Keratinocyte (primary cell): ENCODE results near the gene BRINP1. TPM values are rescaled to one million over a fixed set of nuclear protein-coding genes. Genes with fewer than 3 reads are reported as not detected.

Experiments used
- DNase-seq: peaks from one replicate; pipeline ENCODE4 v3.0.0-alpha.2; 2011; ENCODE audit warnings: low read depth, missing footprints, low spot score
- FAIRE-seq: peaks from 2 replicates; lab custom pipeline; 2011; peaks lifted over from hg19 to GRCh38; lab: Jason Lieb, UNC
- H2AFZ ChIP-seq: 2 replicates; pipeline ENCODE4 v1.6.0; 2012; ENCODE audit warnings: low read length, control low read depth, inconsistent platforms; ENCODE audit not compliant: control insufficient read depth
- H3K27ac ChIP-seq: 2 replicates; pipeline ENCODE4 v1.5.1; 2011; ENCODE audit warnings: low read length; ENCODE audit not compliant: control insufficient read depth, insufficient read depth
- H3K27me3 ChIP-seq: 3 replicates; pipeline ENCODE4 v1.6.0; 2011; ENCODE audit warnings: low read length; ENCODE audit not compliant: control insufficient read depth, insufficient read depth; ENCODE audit errors: extremely low read depth
- H3K36me3 ChIP-seq, 2 experiments: 2 replicates in 1 of 2; 3 replicates in 1 of 2; pipeline ENCODE4 v1.5.1; 2011; ENCODE audit warnings: low read length in 2 of 2, mild to moderate bottlenecking in 1 of 2; ENCODE audit not compliant: control insufficient read depth in 2 of 2, insufficient read depth in 2 of 2; ENCODE audit errors: extremely low read depth in 1 of 2
- H3K4me1 ChIP-seq: 3 replicates; pipeline ENCODE4 v1.5.1; 2011; ENCODE audit warnings: low read length; ENCODE audit not compliant: control insufficient read depth, insufficient read depth; ENCODE audit errors: extremely low read depth
- H3K4me2 ChIP-seq: 3 replicates; pipeline ENCODE4 v1.6.0; 2011; ENCODE audit warnings: low read depth, low read length; ENCODE audit not compliant: control insufficient read depth, insufficient read depth; ENCODE audit errors: extremely low read depth
- H3K4me3 ChIP-seq, 3 experiments: fragments of 200-600 bp in 1 of 3; sonication (generic) in 1 of 3; 2 replicates in 2 of 3; 3 replicates in 1 of 3; pipeline ENCODE4 v1.5.1; 2011 to 2016; ENCODE audit warnings: low read length in 3 of 3, mild to moderate bottlenecking in 3 of 3, control low read depth in 2 of 3, inconsistent platforms in 1 of 3, low read depth in 1 of 3, mixed read lengths in 1 of 3, mixed run types in 1 of 3, moderate library complexity in 1 of 3; ENCODE audit not compliant: control insufficient read depth in 2 of 3, insufficient read depth in 2 of 3; ENCODE audit errors: extremely low read depth in 1 of 3
- H3K79me2 ChIP-seq: 2 replicates; pipeline ENCODE4 v1.6.0; 2012; ENCODE audit warnings: low read length; ENCODE audit not compliant: control insufficient read depth, insufficient read depth
- H3K9ac ChIP-seq: 3 replicates; pipeline ENCODE4 v1.6.0; 2011; ENCODE audit warnings: low read length; ENCODE audit not compliant: control insufficient read depth, insufficient read depth; ENCODE audit errors: extremely low read depth
- H3K9me1 ChIP-seq: 3 replicates; pipeline ENCODE4 v1.6.0; 2011; ENCODE audit warnings: low read length; ENCODE audit not compliant: control insufficient read depth, insufficient read depth; ENCODE audit errors: extremely low read depth
- H3K9me3 ChIP-seq: 2 replicates; pipeline ENCODE4 v1.5.1; 2012; ENCODE audit warnings: low read depth, low read length; ENCODE audit not compliant: control insufficient read depth
- H4K20me1 ChIP-seq: 3 replicates; pipeline ENCODE4 v1.6.0; 2011; ENCODE audit warnings: low read length; ENCODE audit not compliant: control insufficient read depth, insufficient read depth; ENCODE audit errors: extremely low read depth
- EZH2 ChIP-seq: IDR thresholded peaks from one replicate; pipeline ENCODE4 v1.6.1; 2012; ENCODE audit warnings: inconsistent platforms, mild to moderate bottlenecking, low read length, moderate library complexity
- dilution Hi-C: fragments of 300-500 bp; cut with MboI; formaldehyde crosslinking; loops from one replicate; pipeline ENCODE4 v1.7.0; 2020; ENCODE audit warnings: low sequenced_read_pairs; ENCODE audit not compliant: extremely low pct_ligation_motif_present
- polyA plus RNA-seq, 5 experiments: library from polyadenylated mRNA; depleted of rRNA in 3 of 5; stranded (reverse) in 3 of 5; stranded (forward) in 1 of 5; unstranded in 1 of 5; fragments of >200 nt; gene quantifications; 1 replicate in 1 of 5; 2 replicates in 3 of 5; 3 replicates in 1 of 5; pipeline versions ENCODE4 v1.2.1 to v1.2.3, GENCODE V29; 2011 to 2012; ENCODE audit warnings: missing spikeins in 2 of 5, low read depth in 1 of 5, low replicate concordance in 1 of 5
- TF ChIP-seq, protein P1 (sequence below), 3 experiments: IDR thresholded peaks in 1 of 3; conservative IDR thresholded peaks in 1 of 3; optimal IDR thresholded peaks in 1 of 3; 2 replicates in 2 of 3; 3 replicates in 1 of 3; pipeline versions ENCODE3 to v1.5.1; 2011; ENCODE audit warnings: low read length in 3 of 3, mild to moderate bottlenecking in 3 of 3, moderate library complexity in 2 of 3, control low read depth in 1 of 3, inconsistent platforms in 1 of 3; ENCODE audit not compliant: insufficient read depth in 2 of 3; ENCODE audit errors: extremely low read depth in 1 of 3

BRINP1 gene
- polyA plus RNA-seq, 1 donor (not counting 4 experiments of a cell fraction or from before 2014, with no cell fraction given) = 0.63 TPM

DNA sequence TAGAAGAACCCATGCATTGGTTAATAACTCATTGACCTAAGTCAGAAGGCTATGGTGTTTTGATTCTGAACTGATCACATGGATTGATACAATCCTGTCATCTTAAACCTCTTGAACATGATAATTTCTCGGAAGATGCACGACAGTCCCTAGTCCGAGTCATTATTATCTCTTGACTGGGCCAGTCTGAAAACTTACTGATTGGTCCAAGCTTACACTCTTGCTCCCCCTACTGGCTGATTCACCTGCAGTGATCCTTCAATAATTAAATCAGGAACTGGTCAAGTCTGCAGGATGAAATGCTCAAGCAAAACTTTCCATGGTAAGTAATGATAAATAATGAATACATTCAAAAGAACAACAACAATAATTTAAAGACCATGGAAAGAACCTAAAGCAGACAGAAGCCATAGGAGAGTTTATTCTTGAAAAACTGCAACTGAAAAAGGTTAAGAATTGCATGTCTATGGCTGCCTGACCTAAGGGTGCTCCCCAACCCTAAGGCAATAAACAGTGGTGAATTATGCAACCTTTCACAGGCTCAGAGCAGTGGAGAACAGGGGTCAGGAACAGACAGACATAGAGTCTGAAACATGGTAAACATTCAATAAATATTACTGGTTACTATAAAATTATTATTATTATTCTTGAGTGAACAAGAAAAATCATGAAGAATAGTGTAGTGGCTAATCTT, 79.3 kb downstream of the BRINP1 start:
- FAIRE-seq (no peak), DNase-seq (no peak)
- Histone ChIP-seq H4K20me1 (no peaks in the 10 kb centered on the region), H3K27me3 (no peaks in the 10 kb centered on the region), H3K4me2 (no peak overlapping the region), H3K9ac (no peak overlapping the region), H3K27ac (no peak overlapping the region), H3K9me1 (no peaks in the 10 kb centered on the region), H3K4me3 (no peak overlapping the region), H3K4me1 (no peaks in the 10 kb centered on the region), H3K79me2 (no peaks in the 10 kb centered on the region), H3K36me3 (no peaks in the 10 kb centered on the region), H3K9me3 (no peaks in the 10 kb centered on the region), H2AFZ (no peak overlapping the region)
- TF ChIP-seq, protein P1, sequence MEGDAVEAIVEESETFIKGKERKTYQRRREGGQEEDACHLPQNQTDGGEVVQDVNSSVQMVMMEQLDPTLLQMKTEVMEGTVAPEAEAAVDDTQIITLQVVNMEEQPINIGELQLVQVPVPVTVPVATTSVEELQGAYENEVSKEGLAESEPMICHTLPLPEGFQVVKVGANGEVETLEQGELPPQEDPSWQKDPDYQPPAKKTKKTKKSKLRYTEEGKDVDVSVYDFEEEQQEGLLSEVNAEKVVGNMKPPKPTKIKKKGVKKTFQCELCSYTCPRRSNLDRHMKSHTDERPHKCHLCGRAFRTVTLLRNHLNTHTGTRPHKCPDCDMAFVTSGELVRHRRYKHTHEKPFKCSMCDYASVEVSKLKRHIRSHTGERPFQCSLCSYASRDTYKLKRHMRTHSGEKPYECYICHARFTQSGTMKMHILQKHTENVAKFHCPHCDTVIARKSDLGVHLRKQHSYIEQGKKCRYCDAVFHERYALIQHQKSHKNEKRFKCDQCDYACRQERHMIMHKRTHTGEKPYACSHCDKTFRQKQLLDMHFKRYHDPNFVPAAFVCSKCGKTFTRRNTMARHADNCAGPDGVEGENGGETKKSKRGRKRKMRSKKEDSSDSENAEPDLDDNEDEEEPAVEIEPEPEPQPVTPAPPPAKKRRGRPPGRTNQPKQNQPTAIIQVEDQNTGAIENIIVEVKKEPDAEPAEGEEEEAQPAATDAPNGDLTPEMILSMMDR (optimal IDR thresholded peaks at IDR 0.05 in 1 of 3, IDR thresholded peaks at IDR 0.05 in 1 of 3, conservative IDR thresholded peaks at IDR 0.05 in 1 of 3; ENCODE audit: extremely low read depth in 1 of 3, insufficient read depth in 2 of 3, low read length in 3 of 3) = peak; percentile 36 to 60 (median 50)
- no peak for TF ChIP-seq EZH2
- dilution Hi-C loops = no loop called here

DNA sequence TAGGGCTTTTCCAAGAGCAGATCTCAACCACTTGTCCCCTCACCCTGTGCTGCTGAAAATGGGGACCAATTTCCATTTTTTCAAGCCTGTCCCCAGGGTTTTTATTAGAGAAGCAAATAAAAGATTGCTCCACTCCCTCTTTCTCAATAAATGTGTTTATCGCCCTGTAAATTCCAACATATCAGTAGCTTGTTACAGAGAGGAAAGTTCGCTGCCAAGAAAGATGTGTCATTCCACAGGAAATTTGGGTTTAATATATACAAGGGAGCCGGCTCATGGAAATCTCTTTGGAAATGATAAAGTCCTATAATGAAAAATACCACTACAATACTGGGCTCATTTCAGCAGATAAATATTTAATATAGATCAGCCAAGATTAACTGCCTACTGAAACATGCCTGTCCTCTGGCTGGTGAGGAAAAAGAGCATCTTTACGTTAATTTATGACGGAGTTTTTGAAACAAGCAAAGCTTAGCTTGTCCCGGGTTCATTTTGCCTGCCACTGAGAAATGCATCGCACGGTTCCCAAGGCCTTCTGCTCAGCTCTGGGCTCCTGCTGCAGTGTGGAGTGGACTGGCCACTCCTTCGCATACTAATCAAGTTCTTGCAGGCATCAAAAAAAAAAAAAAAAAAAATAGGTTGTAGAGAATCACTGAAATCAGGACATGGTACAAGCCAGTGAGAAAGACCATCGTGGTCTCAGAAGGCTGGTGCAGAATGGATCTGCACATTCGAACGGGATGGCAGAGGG, 84.5 kb downstream of the BRINP1 start:
- no peaks in the 10 kb centered on the region for H3K36me3 ChIP-seq
- no peaks in the 10 kb centered on the region for H3K9me1 ChIP-seq
- H3K4me2 ChIP-seq = no peak overlapping the region
- H3K79me2 ChIP-seq = no peaks in the 10 kb centered on the region
- no peak overlapping the region for H3K9ac ChIP-seq
- no peaks in the 10 kb centered on the region for H3K9me3 ChIP-seq
- no peaks in the 10 kb centered on the region for H3K27me3 ChIP-seq
- no peak for FAIRE-seq
- H2AFZ ChIP-seq = no peak overlapping the region
- no peaks in the 10 kb centered on the region for H3K4me1 ChIP-seq
- DNase-seq = no peak
- no peak overlapping the region for H3K27ac ChIP-seq
- no peak for TF ChIP-seq EZH2
- TF ChIP-seq, protein P1 (optimal IDR thresholded peaks at IDR 0.05 in 1 of 3, IDR thresholded peaks at IDR 0.05 in 1 of 3, conservative IDR thresholded peaks at IDR 0.05 in 1 of 3; ENCODE audit: extremely low read depth in 1 of 3, insufficient read depth in 2 of 3, low read length in 3 of 3) = no peak
- no peaks in the 10 kb centered on the region for H4K20me1 ChIP-seq
- dilution Hi-C loops = no loop called here
- H3K4me3 ChIP-seq = no peak overlapping the region
